ENCODE results near the gene HMGCLL1. TPM values are rescaled to one million over a fixed set of nuclear protein-coding genes. Genes with fewer than 3 reads are reported as not detected.

Gene HMGCLL1
- total RNA-seq, 1 donor from 2014 or later: 0.75 TPM

DNA sequence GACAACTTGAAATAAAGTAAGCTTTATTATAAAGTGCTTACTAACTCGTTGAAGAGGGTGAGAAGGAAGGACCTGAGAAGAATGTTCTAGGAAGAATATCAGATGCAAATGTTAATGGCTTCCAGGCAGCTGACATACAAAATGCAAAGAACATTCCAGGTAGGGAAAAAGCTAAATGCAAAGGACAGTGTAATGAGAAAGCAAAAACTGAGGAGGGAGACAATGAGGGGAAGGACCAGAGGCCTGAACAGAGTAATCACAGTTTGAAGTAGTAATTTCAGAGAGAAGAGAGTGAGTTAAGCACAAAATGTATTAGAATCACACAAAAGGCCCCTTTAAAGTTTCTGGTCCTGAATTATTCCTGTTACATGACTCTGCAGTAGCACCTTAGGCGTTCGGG is 81.3 kb downstream of the HMGCLL1 start:
- Mint-ChIP-seq H3K9me3 (no peaks in the 10 kb centered on the region), H3K27ac (ENCODE audit: unreplicated experiment) (no peak overlapping the region), H3K4me3 (no peak overlapping the region), H3K4me1 (no peaks in the 10 kb centered on the region), H3K36me3 (ENCODE audit: low read depth) (no peaks in the 10 kb centered on the region), H3K27me3 (ENCODE audit: low read depth) (no peaks in the 10 kb centered on the region)
- TF ChIP-seq CTCF (conservative IDR thresholded peaks at IDR 0.05): no peak
- DNase-seq (ENCODE audit: low read depth, low spot score): no peak

DNA sequence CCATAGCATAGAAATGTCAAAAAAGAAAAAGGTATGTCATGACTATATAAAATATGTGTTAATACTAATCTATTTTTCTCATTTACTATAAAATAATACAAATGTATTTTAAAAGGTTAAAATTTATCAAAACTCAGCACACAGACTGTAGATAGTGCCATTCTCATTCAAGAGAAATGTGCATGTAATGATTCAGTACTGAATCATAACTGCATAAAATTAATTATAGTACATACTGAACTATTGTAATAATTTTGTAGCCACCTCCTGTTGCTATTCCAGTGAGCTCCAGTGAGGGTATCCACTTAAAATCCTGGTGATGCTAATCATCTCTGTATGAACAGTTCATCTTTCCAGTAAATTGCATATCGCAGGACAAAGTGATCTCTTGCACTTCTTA is 82.8 kb downstream of the HMGCLL1 start:
- DNase-seq (ENCODE audit: low read depth, low spot score): no peak
- TF ChIP-seq CTCF (conservative IDR thresholded peaks at IDR 0.05): no peak
- no peaks in the 10 kb centered on the region for H3K4me1 Mint-ChIP-seq
- H3K27me3 Mint-ChIP-seq (ENCODE audit: low read depth): no peaks in the 10 kb centered on the region
- no peak overlapping the region for H3K4me3 Mint-ChIP-seq
- no peak overlapping the region for H3K27ac Mint-ChIP-seq (ENCODE audit: unreplicated experiment)
- H3K9me3 Mint-ChIP-seq: no peaks in the 10 kb centered on the region
- H3K36me3 Mint-ChIP-seq (ENCODE audit: low read depth): no peaks in the 10 kb centered on the region

DNA sequence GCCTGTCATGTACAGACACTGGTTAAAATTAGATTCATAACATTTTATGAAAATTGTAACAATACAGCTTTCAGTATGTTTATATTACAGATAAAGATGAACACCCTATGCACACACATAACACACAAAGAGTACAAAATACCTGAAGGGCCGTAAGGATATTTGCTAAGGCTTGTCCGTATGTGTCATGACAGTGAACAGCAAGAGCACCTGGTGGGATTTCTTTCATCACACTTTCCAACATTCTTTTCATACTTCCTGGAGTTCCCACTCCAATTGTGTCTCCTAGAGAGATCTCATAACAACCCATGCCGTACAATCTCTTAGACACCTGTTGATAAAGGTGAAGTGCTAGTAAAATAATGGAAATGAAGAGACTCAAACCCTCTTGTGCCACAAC is 83.7 kb downstream of the HMGCLL1 start:
- Mint-ChIP-seq H3K27ac (ENCODE audit: unreplicated experiment) (no peak overlapping the region), H3K9me3 (no peaks in the 10 kb centered on the region)

DNA sequence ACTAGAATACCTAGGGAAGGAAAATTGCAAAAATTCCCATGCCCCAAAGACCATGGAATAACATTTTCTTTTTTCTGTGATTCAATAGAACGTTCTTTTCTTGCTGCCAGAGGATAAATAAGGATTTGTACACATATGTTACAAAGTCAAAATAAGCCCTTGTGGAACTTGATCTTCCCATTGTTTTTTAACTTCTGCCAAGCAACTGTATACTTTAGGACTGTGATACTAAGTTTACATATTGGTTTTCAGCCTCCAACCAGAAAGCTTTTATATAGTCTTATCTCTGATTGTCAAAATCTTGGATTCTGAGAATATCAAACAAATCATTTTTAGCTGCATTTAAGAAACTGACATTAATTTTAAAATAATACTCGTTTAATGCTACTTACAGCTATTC is 84.6 kb downstream of the HMGCLL1 start:
- no peak overlapping the region for H3K27ac Mint-ChIP-seq (ENCODE audit: unreplicated experiment)
- H3K4me3 Mint-ChIP-seq: no peak overlapping the region

More for the DNA sequence above, 83.7 kb downstream of the HMGCLL1 start:
- no peaks in the 10 kb centered on the region for H3K27me3 Mint-ChIP-seq (ENCODE audit: low read depth)
- H3K4me1 Mint-ChIP-seq: no peaks in the 10 kb centered on the region
- no peak for TF ChIP-seq CTCF (conservative IDR thresholded peaks at IDR 0.05)
- no peaks in the 10 kb centered on the region for H3K36me3 Mint-ChIP-seq (ENCODE audit: low read depth)
- no peak overlapping the region for H3K4me3 Mint-ChIP-seq
- no peak for DNase-seq (ENCODE audit: low read depth, low spot score)

GRCh38 chr6:55492259-55492658 is 86.7 kb downstream of the HMGCLL1 start:
- Mint-ChIP-seq H3K27me3 (ENCODE audit: low read depth) (no peaks in the 10 kb centered on the region), H3K4me3 (no peak overlapping the region), H3K27ac (ENCODE audit: unreplicated experiment) (no peak overlapping the region), H3K4me1 (no peaks in the 10 kb centered on the region), H3K36me3 (ENCODE audit: low read depth) (no peaks in the 10 kb centered on the region), H3K9me3 (no peaks in the 10 kb centered on the region)
- TF ChIP-seq CTCF (conservative IDR thresholded peaks at IDR 0.05): no peak
- no peak for DNase-seq (ENCODE audit: low read depth, low spot score)

More for the DNA sequence above, 84.6 kb downstream of the HMGCLL1 start:
- no peaks in the 10 kb centered on the region for H3K9me3 Mint-ChIP-seq
- no peak for DNase-seq (ENCODE audit: low read depth, low spot score)
- no peaks in the 10 kb centered on the region for H3K27me3 Mint-ChIP-seq (ENCODE audit: low read depth)
- TF ChIP-seq CTCF (conservative IDR thresholded peaks at IDR 0.05): no peak
- H3K36me3 Mint-ChIP-seq (ENCODE audit: low read depth): no peaks in the 10 kb centered on the region
- H3K4me1 Mint-ChIP-seq: no peaks in the 10 kb centered on the region

DNA sequence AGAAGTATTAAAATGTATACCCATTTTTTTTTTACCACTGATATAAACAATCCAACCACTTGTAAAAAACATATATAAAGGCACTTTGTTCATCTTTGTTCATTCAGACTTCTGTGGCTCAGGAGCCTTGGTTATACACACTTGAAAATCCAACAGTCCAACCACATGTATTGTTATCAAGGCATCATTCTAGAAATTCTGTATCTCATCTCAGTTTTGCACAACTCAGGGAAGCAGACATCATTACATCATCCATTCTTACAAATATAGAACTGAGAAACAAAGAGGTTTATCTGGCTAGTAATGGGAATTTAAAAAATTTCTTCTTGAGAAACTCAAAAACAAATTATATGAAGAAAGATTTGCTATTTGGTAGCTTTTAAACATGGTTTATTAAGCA is 88.1 kb downstream of the HMGCLL1 start:
- no peaks in the 10 kb centered on the region for H3K27me3 Mint-ChIP-seq (ENCODE audit: low read depth)
- no peak overlapping the region for H3K27ac Mint-ChIP-seq (ENCODE audit: unreplicated experiment)
- no peak for DNase-seq (ENCODE audit: low read depth, low spot score)
- no peaks in the 10 kb centered on the region for H3K36me3 Mint-ChIP-seq (ENCODE audit: low read depth)
- no peaks in the 10 kb centered on the region for H3K9me3 Mint-ChIP-seq
- H3K4me3 Mint-ChIP-seq: no peak overlapping the region
- TF ChIP-seq CTCF (conservative IDR thresholded peaks at IDR 0.05): no peak
- no peaks in the 10 kb centered on the region for H3K4me1 Mint-ChIP-seq

All from neural crest cell (in vitro differentiated cells).